GM19023 (cell line): ENCODE results near the gene TBL2.
"Not testable (repeated sequence)": the region's sequence is repeated elsewhere in the genome, so short reads cannot be mapped to it uniquely, and the experiment has no call there.

Experiments used
- ATAC-seq: cut with Tn5 transposase; IDR thresholded peaks from one replicate; pipeline ENCODE4 v1.9.1; 2021; ENCODE audit warnings: mild to moderate bottlenecking, moderate library complexity; ENCODE audit not compliant: unreplicated experiment

Gene TBL2, protein sequence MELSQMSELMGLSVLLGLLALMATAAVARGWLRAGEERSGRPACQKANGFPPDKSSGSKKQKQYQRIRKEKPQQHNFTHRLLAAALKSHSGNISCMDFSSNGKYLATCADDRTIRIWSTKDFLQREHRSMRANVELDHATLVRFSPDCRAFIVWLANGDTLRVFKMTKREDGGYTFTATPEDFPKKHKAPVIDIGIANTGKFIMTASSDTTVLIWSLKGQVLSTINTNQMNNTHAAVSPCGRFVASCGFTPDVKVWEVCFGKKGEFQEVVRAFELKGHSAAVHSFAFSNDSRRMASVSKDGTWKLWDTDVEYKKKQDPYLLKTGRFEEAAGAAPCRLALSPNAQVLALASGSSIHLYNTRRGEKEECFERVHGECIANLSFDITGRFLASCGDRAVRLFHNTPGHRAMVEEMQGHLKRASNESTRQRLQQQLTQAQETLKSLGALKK

DNA sequence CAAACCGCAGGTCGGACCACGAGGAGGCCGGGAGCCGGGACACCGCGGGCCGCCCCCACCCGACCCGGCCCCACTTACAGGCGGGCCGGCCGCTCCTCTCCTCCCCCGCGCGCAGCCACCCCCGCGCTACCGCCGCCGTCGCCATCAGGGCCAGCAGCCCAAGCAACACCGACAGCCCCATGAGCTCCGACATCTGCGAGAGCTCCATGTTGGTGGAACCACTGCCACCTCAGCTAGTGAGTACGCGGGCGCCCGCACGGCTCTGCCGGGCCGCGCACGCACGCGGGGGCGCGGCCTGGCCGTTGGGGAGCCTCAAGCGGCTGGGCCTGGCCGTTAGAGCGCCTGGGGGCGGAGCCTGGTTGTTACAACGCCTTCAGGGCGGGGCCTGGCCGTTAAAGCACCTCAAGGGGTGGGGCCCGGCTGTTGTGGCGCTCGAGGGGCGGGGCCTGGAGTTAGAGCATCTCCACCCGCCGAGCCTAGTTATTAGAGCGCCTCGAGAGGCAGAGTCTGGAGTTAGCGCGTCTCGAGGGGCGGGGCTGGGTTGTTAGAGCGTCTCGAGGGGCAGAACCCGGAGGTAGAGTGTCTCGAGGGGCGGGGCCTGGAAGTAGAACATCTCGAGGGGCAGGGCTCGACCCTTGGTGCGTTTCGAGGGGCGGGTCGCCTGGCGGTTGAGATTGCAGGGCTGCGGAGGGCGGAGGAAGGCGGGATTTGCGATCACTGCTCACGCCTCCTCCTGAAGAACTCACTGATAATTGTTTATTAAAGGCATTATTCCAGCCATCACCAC is at the start of gene TBL2:
Gene TBL2, minus strand, starts transcription at position 238 of the 787 bp plus-strand sequence. Its CDS starts 30 bp downstream, at position 208.
- peak; percentile 90 for ATAC-seq

GRCh38 chr7:73626814-73627213 is 48.4 kb upstream of the TBL2 start:
- no peak for ATAC-seq

DNA sequence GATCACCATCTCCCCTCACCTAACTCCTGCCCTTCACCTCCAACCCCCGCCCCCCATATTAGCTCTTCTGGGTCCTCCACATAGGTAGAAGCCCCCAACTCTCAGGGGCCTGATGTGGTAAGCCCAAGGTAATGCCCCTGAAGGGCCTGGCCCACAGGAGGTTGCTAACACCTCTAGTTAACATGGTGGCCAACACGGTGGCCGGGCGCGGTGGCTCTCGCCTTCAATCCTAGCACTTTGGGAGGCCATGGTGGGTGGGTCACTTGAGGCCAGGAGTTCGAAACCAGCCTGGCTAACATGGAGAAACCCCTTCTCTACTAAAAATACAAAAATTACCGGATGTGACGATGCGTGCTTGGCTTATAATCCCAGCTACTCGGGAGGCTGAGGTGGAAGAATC is 46.9 kb upstream of the TBL2 start:
- no peak for ATAC-seq

DNA sequence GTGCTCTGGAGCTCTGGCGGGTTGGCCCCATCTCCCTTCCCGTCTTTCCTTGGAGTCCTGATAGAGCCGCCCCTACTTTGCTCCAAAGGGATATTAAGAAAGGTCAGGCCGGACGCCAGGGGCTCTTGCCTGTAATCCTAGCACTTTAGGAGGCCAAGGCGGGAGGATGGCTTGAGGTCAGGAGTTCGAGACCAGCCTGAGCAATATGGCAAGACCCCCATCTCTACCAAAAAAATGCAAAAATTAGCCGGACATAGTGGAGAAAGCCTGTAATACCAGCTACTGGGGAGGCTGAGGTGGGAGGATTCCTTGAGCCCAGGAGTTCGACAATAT is 46.3 kb upstream of the TBL2 start:
- no peak for ATAC-seq

- no peak for ATAC-seq
These were observed 45.7 kb upstream of the TBL2 start, which contains the start of gene MLXIPL for GRCh38 chr7:73623798-73624668. TSS of gene MLXIPL (minus strand) at chr7:73624522. CDS start at chr7:73624492, 30 bp downstream.

DNA sequence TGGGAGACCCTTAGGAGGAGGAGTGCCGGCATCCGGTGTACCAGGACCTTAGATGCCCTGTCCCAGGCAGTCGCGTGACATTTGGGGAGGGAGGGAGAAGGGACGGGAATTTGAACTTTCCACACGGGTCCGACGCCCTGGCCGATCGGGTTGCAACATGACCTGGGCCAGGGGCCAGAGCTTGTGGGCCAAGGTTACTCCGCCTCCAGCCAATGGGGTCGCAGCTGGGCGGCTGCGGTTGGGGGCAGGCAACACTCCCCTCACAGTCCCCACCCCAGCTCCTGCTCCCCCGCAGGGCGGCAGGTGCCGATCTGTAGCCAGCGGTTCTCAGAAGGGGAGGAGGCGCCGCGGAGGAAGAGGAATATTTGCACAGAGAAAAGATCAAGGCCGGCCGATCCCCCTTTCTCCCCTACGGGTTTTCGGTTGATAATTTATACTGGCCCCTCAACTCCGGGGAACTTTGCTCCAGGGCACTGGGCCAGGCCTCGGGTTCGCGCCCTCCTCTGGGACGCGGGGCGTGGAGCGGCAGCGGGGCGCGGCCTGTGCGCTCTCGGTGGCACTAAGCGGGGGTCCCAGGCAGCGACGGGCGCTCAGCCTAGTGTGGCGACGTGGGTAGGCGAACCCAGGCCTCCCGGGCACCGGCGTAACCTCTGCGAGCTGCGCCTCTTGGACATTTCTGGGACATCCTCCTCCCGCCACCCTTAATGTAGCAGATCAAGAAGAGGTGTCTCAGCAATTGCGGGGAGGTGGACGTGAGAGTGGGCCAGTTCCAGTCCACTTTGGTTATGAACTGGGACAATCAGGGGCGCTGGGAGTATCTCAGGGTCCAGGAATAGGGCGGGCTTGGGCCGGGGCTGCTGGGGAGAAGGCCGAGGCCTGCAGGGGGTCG is 44.8 kb upstream of the TBL2 start:
- ATAC-seq, result no peak

DNA sequence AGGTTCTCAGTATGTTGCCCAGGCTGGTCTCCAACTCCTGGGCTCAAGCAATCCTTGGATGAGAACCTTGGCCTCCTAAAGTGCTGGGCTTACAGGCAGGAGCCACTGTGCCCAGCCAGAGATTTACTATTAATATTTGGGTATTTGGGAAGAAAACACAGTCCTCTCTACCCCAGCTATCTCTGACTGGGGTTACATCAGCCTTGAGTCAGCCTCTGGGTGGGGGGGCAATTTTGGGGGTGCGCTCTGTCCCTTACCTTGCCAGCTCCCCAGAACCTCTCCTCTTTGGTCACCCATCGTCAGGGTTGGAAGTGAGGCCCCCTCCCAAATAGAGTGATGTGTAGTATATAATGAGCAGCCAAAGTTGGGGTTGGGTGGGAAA is 44.1 kb upstream of the TBL2 start:
- ATAC-seq, result no peak

DNA sequence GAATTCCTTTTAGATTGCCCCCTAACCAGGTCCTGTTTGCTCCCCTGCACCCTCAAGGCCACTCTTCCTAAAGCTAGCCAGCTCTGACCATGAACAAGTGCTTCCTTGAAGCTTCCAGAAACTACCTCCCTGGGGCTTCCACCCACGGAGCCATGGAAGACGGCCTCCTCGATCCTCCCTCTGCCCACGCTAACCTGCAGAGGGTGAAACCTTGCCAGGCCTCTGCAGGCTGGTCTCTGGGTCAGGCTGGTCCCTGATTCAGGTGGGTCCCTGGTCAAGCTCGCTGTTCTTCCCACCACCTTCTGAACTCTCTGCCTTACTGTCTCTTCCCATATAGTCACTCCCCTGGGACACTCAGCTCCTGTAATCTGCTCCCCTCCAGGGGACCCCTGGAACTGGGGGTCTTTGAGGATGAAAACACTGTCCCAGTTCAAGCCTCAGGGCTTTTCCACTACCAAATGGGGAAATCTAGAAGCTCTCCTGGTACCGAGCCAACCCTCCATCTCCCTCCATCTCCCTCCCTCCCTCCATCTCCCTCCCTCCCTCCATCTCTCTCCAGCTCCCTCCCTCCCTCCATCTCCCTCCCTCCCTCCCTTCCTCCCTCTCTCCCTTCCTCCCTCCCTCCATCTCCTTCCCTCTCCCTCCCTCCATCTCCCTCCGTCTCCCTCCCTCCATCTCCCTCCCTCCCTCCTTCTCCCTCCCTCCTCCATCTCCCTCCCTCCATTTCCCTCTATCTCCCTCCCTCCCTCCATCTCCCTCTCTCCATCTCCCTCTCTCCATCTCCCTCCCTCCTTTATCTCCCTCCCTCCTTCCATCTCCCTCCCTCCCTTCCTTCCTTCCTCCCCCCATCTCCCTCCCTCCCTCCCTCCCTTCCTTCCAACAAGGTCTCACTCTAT is 43.0 kb upstream of the TBL2 start:
- ATAC-seq, result no peak

DNA sequence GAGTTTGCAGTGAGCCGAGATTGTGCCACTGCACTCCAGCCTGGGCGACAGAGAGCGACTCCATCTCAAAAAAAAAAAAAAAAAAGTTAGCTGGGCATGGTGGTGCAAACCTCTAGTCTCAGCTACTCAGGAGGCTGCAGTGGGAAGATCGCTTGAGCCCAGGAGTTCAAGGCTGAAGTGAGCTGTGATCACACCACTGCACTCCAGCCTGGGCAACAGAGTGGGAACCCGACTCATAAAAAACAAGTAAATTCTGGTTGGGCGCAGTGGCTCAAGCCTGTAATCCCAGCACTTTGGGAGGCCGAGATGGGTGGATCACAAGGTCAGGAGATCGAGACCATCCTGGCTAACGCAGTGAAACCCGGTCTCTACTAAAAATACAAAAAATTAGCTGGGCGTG is 41.0 kb upstream of the TBL2 start:
- ATAC-seq, result not testable (repeated sequence)

DNA sequence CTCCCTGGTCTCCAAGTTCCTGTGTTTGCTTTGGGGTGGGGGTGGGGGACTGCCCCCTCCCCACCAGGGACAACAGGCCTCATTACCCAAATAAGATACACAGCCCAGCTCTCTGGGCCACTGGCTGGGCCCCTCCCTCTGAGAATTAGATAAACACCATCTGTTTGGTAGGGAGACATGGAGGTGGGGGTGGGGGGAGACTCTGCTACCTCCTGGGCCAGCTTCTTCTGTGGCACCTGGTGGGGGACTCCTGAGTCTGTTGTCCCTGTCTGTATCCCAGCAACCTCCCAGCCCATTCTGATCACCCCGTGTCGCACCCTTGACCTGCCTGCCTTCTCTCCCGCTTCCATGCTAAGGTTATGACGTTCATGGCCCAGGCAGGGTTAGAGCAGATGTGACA is 40.2 kb upstream of the TBL2 start:
- ATAC-seq, result no peak

- ATAC-seq, result not testable (repeated sequence)
These were observed 39.1 kb upstream of the TBL2 start for GRCh38 chr7:73617520-73617919.

- no peak for ATAC-seq
These were observed 37.5 kb upstream of the TBL2 start for GRCh38 chr7:73615886-73616285.

GRCh38 chr7:73614937-73615336 is 36.6 kb upstream of the TBL2 start:
- ATAC-seq, result not testable (repeated sequence)

DNA sequence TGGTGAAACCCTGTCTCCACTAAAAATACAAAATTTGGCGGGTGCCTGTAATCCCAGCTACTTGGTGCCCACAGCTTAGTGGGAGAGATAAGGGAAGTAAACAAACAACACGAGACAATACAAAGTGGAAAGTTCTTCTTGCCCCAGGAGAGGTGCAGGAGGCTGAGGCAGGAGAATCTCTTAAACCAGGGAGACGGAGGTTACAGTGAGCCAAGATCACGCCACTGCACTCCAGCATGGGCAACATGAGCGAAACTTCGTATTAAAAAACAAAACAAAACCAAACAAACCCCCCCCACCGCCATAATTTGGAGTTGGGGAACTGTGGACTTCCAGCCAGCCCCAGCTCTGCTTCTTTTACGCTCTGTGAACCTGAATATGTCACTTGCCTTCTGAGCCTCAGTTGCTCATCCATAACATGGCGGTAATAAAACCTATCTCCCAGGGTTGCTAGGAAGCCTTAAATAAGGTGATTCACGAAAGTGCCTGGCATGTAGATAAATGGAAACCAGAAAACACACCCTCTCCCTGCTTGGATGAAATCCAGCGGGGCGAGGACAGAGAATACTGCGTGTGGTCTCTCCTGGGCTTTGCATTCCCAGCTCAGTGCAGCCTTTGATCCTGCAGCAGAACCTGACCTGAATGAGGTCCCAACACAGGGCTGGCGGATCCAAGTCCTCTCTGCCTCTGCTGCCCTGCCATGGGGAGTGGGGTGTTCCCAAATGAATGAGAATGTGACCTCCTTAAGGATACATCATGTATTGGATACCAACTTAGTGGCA is 35.8 kb upstream of the TBL2 start:
- no peak for ATAC-seq

DNA sequence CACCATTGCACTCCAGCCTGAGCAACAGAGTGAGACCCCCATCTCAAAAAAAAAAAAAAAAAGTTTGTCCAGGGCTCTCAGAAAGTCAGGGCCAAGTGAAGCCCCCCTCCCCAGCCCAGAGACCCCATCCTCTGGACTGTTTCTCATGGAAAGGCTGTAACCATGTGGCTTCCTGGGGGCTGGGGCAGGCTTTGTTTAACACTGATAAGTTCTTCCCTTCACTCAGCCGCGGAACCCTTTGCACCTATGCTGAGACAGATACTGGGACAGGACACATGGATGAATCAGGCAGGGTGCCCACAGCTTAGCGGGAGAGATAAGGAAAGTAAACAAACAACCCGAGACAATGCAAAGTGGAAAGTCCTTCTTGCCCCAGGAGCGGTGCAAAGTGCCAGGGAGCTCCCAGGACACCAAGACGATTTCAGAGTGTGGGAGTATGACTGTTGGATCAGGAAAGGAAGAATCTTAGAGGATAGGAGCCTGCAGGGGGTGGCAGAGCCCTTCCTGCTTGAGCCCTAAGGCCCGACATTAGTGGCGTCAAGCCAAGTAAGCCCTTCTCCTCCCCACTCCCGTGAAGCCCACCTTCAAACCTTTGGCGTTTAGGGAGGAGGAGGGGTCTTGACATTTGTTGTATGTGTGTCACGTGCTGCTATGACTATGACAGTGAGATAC is 34.4 kb upstream of the TBL2 start:
- ATAC-seq, result no peak

DNA sequence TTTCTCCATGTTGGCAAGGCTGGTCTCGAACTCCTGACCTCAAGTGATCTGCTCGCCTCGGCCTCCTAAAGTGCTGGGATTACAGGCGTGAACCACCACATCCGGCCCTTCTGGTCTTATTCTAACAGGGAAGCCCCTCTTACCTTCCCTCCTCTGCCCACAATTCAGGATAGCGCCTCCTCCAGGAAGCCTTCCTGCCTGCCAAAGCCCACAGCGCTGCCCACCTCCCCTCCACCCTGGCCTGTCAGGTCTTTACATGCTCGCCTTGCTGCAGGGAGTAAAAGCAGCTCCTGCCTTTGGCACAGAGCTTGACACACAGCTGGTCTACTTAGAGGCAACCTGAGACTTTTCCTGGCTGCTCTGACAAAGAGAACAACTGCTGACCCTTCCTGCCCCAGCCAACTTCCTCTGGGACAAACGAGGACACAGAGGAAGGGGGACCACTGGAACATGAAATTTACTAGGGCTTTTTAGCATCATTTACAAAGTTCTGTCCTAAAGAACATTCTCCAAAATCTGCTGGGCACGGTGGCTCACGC is 32.7 kb upstream of the TBL2 start:
- no peak for ATAC-seq

DNA sequence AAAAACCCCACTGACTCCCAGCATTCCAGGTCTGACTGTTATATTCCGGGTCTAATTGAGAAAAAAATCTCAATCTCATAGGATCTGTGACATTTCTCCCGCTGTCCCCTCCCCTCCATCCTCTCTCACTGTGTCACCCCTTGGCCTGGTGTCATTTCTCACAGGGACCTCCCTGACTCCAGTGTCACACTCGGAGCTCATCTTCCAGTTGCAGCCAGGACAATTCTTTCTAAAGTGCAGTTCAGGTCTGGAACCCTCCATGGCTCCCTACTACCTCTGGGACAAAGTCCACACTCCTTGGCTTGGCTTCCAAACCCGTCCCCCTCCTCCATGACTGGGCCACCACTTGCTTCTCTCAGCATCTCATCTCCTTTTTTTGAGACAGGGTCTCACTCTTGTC is 31.7 kb upstream of the TBL2 start:
- no peak for ATAC-seq

GRCh38 chr7:73607692-73607983 is 29.3 kb upstream of the TBL2 start:
- not testable (repeated sequence) for ATAC-seq
